ENCODE results near the gene FOXA3.

The FOXA3 gene

DNA sequence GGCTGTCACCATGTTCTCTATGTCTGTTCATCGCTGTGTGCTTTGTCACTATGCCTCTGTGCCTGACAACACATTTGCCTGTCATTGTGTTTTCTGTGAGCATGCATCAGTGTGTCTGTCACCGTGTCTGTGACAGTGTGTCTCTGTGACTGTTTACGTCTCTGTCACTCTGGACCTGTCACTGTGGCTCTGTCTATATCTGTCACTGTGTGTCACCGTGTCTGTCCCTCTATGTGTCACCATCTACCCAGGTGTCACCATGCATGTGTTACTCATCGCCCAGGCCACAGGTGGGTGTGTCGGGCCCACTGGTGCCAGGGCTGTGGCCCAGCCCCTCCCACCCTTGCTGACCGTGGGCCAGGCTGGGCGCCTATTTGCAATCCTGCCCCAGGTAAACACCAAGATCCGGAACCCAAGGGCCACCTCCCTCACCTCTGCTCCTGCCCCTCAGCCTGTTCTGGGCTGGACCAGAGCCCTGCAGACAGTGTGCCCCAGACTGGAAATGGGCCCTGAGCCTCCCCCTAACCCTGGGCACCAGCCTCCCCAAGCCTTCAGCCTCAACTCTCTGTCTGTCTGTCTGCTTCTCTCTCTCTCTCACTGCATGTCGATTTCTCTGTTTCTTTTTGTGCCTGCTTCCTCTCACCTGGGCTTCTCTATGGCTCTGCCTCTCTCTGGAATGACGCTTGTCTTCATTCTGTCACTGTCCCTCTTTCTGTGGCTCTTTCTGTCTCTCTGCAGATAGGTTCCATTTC is 14.1 kb downstream of the FOXA3 start:
- Histone ChIP-seq H3K27ac (ENCODE audit: low read depth, low read length) (no peak overlapping the region), H3K4me2 (ENCODE audit: low read depth, low read length, poor library complexity, severe bottlenecking) (no peak overlapping the region), H3K36me3 (ENCODE audit: low read length) (no peaks in the 10 kb centered on the region), H3K4me3 (ENCODE audit: insufficient read depth, low read length, poor library complexity, severe bottlenecking) (no peak overlapping the region), H3F3A (ENCODE audit: insufficient read depth) (no peaks in the 10 kb centered on the region), H3K27me3 (ENCODE audit: low read length) (no peaks in the 10 kb centered on the region), H3K9ac (ENCODE audit: low read length) (no peak overlapping the region), H3K79me2 (ENCODE audit: insufficient read depth, low read length) (no peaks in the 10 kb centered on the region), H2AFZ (ENCODE audit: low read depth, low read length, severe bottlenecking) (no peak overlapping the region), H3K9me3 (ENCODE audit: insufficient read depth, low read length) (no peaks in the 10 kb centered on the region), H4K20me1 (ENCODE audit: low read depth, low read length) (no peaks in the 10 kb centered on the region), H3K9me2 (replicated peaks; ENCODE audit: insufficient read depth, low read length) (no peaks in the 10 kb centered on the region)
- TF ChIP-seq, protein P1, sequence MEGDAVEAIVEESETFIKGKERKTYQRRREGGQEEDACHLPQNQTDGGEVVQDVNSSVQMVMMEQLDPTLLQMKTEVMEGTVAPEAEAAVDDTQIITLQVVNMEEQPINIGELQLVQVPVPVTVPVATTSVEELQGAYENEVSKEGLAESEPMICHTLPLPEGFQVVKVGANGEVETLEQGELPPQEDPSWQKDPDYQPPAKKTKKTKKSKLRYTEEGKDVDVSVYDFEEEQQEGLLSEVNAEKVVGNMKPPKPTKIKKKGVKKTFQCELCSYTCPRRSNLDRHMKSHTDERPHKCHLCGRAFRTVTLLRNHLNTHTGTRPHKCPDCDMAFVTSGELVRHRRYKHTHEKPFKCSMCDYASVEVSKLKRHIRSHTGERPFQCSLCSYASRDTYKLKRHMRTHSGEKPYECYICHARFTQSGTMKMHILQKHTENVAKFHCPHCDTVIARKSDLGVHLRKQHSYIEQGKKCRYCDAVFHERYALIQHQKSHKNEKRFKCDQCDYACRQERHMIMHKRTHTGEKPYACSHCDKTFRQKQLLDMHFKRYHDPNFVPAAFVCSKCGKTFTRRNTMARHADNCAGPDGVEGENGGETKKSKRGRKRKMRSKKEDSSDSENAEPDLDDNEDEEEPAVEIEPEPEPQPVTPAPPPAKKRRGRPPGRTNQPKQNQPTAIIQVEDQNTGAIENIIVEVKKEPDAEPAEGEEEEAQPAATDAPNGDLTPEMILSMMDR (IDR thresholded peaks at IDR 0.05; ENCODE audit: insufficient read depth, low read length, poor library complexity, severe bottlenecking), result no peak
- no peak for TF ChIP-seq EZH2phosphoT487 (conservative IDR thresholded peaks at IDR 0.05; ENCODE audit: low read length)

DNA sequence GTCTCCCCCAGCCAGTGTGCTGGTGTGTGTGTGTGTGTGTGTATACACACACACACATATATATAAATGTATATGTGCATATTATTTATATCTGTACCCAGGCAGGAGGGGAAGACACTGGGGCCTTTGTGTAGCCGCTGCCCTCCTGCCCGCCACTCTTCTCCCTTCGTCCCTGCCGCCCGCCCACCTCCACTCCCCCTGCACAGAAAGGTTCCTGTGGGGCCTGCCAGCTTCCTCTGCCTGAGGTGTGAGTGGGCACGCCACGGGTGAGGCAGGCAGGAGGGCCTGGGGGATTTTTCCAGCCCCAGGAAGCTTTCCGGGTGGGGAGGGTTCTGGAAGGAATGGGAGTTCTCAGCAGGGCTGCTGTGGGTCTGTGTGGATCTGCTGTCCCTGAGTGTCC is 14.9 kb downstream of the FOXA3 start:
- Histone ChIP-seq H3K4me3 (ENCODE audit: insufficient read depth, low read length, poor library complexity, severe bottlenecking) (no peak overlapping the region), H3K79me2 (ENCODE audit: insufficient read depth, low read length) (no peaks in the 10 kb centered on the region), H3K27me3 (ENCODE audit: low read length) (no peaks in the 10 kb centered on the region), H3K9ac (ENCODE audit: low read length) (no peak overlapping the region), H3K27ac (ENCODE audit: low read depth, low read length) (no peak overlapping the region), H3K36me3 (ENCODE audit: low read length) (no peaks in the 10 kb centered on the region), H4K20me1 (ENCODE audit: low read depth, low read length) (no peaks in the 10 kb centered on the region), H3K4me2 (ENCODE audit: low read depth, low read length, poor library complexity, severe bottlenecking) (no peak overlapping the region), H3F3A (ENCODE audit: insufficient read depth) (no peaks in the 10 kb centered on the region), H2AFZ (ENCODE audit: low read depth, low read length, severe bottlenecking) (no peak overlapping the region), H3K9me2 (replicated peaks; ENCODE audit: insufficient read depth, low read length) (no peaks in the 10 kb centered on the region), H3K9me3 (ENCODE audit: insufficient read depth, low read length) (no peaks in the 10 kb centered on the region)
- TF ChIP-seq, protein P1 (IDR thresholded peaks at IDR 0.05; ENCODE audit: insufficient read depth, low read length, poor library complexity, severe bottlenecking), result no peak
- TF ChIP-seq EZH2phosphoT487 (conservative IDR thresholded peaks at IDR 0.05; ENCODE audit: low read length), result no peak

DNA sequence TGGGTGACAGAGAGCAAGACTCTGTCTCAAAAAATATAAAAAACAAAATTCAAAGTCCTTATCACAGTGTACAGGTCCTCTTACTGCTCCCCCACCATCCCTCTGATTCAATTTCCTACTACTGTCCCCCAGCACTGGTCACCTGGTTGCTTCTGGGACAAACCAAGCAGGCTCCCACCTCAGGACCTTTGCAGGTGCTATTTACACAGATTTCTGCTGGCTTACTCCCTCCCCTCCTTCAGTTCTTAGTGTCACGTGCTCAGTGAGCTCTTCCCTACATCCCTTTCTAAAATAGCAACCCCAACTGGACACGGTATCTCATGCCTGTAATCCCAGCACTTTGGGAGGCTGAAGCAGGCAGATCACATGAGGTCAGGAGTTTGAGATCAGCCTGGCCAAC is 15.8 kb downstream of the FOXA3 start:
- H3K36me3 ChIP-seq (ENCODE audit: low read length), result no peaks in the 10 kb centered on the region
- H2AFZ ChIP-seq (ENCODE audit: low read depth, low read length, severe bottlenecking), result no peak overlapping the region
- H3K4me2 ChIP-seq (ENCODE audit: low read depth, low read length, poor library complexity, severe bottlenecking), result no peak overlapping the region
- H3K27me3 ChIP-seq (ENCODE audit: low read length), result no peaks in the 10 kb centered on the region
- H3K9me2 ChIP-seq (replicated peaks; ENCODE audit: insufficient read depth, low read length), result no peaks in the 10 kb centered on the region
- no peak overlapping the region for H3K4me3 ChIP-seq (ENCODE audit: insufficient read depth, low read length, poor library complexity, severe bottlenecking)
- no peaks in the 10 kb centered on the region for H3K9me3 ChIP-seq (ENCODE audit: insufficient read depth, low read length)
- H3K79me2 ChIP-seq (ENCODE audit: insufficient read depth, low read length), result peaks cover 7% of the 10 kb centered on the region; the same call in 1 of the 2 replicates
- no peak overlapping the region for H3K9ac ChIP-seq (ENCODE audit: low read length)
- no peaks in the 10 kb centered on the region for H3F3A ChIP-seq (ENCODE audit: insufficient read depth)
- H3K27ac ChIP-seq (ENCODE audit: low read depth, low read length), result no peak overlapping the region
- TF ChIP-seq, protein P1 (IDR thresholded peaks at IDR 0.05; ENCODE audit: insufficient read depth, low read length, poor library complexity, severe bottlenecking), result no peak
- no peak for TF ChIP-seq EZH2phosphoT487 (conservative IDR thresholded peaks at IDR 0.05; ENCODE audit: low read length)
- H4K20me1 ChIP-seq (ENCODE audit: low read depth, low read length), result no peaks in the 10 kb centered on the region
